Measurements from ENCODE around the gene DNM2. TPM values are rescaled to one million over a fixed set of nuclear protein-coding genes. Genes with fewer than 3 reads are reported as not detected.

The DNM2 gene
- total and polyA plus RNA-seq, 10 of the 15 experiments (the other 5 are each of a cell fraction or from before 2014, with no cell fraction given), result 1.2 to 146 (median 68.9) TPM

DNA sequence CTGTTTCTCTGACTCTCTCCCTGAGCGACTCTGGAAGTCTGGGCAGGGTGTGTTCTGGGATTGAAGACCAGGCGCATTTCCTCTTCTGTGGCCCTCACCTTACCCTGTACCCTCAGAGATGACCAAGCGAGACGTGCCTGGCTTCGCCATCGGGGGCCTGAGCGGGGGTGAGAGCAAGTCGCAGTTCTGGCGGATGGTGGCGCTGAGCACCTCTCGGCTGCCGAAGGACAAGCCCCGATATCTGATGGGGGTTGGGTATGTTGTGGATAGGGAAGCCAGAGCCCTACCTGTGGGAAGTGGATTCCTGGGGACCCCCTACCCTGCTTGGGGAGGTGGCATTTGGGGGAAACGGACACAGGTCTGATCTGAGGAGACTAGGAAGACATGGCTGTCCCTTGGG, 5.8 kb upstream of the DNM2 start (continued):
- no peak for TF ChIP-seq TBL1XR1 (IDR thresholded peaks at IDR 0.05; ENCODE audit: low read depth, low read length)
- TF ChIP-seq RBBP5 (conservative IDR thresholded peaks at IDR 0.05), result no peak
- no peak for TF ChIP-seq CEBPB (IDR thresholded peaks at IDR 0.05; ENCODE audit: borderline replicate concordance in 1 of 2, low read depth in 2 of 2, low read length in 2 of 2)

DNA sequence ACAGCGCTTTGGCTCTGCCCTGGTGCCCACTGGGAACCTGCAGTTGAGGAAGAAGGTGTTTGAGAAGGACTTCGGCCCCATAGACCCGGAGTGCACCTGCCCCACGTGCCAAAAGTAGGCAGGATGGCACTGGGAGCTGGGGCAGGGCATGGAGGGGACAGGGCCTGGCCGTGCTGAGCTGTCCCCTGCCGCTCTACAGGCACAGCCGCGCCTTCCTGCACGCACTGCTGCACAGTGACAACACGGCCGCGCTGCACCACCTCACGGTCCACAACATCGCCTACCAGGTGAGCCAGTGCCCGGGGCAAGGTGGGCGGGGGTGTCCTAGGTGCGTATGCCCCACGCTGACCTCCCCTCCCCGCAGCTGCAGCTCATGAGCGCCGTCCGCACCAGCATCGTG, 5.1 kb upstream of the DNM2 start:
- in situ Hi-C loops (cut with MboI), result no loop called here
- no peaks in the 10 kb centered on the region for H4K20me1 ChIP-seq (ENCODE audit: control insufficient read depth, insufficient read depth)
- H3K9me3 ChIP-seq (replicated peaks; ENCODE audit: control insufficient read depth, insufficient read depth, low read length), result no peaks in the 10 kb centered on the region
- intact Hi-C loops (cut with micrococcal nuclease; ENCODE audit: unreplicated experiment), result loop anchor here (10.0 kb wide), 1 partner anchor 382 kb away; no protein-coding TSS in a partner anchor
- H3K4me3 ChIP-seq, result no peak overlapping the region
- POLR2A ChIA-PET, result no interaction called here
- H2AFZ ChIP-seq (ENCODE audit: control insufficient read depth, low read depth, low read length), result no peak overlapping the region
- H3K79me2 ChIP-seq (ENCODE audit: control insufficient read depth, insufficient read depth, low read length), result no peaks in the 10 kb centered on the region
- H3K4me2 ChIP-seq (ENCODE audit: control insufficient read depth, insufficient read depth), result no peak overlapping the region
- 95% methylated on average over 21 of the region's 23 CpGs for WGBS (ENCODE audit: insufficient coverage, insufficient replicate concordance, low lambda C conversion rate, missing lambda C conversion rate)
- no peak for FAIRE-seq
- CTCF ChIA-PET, result no interaction called here
- H3K27me3 ChIP-seq (replicated peaks in 1 of 2; ENCODE audit: control insufficient read depth in 2 of 2, insufficient read depth in 2 of 2, low read length in 1 of 2), result no peaks in the 10 kb centered on the region
- no TSS peak for BruUV-seq (replicated peaks)
- no peak for DNase-seq (ENCODE audit: low read depth, low spot score)
- no peak overlapping the region for H3K27ac ChIP-seq (ENCODE audit: control insufficient read depth, insufficient read depth)
- H3K4me1 ChIP-seq (ENCODE audit: control insufficient read depth, insufficient read depth, low read length), result no peaks in the 10 kb centered on the region
- SMC1A ChIA-PET (ENCODE audit: uncharacterized antibody, unreplicated experiment), result no interaction called here
- no peak for ATAC-seq
- RAD21 ChIA-PET (ENCODE audit: unreplicated experiment), result no interaction called here
- H3K9ac ChIP-seq (ENCODE audit: control insufficient read depth, insufficient read depth, low read length), result no peak overlapping the region
- H3K36me3 ChIP-seq (ENCODE audit: control insufficient read depth in 2 of 2, insufficient read depth in 2 of 2, low read length in 1 of 2), result peaks cover 0 to 2% of the 10 kb centered on the region in 2 experiments; a peak in 1 of 4 replicates
- TF ChIP-seq PBX3 (IDR thresholded peaks at IDR 0.05; ENCODE audit: insufficient replicate concordance, low read depth, low read length) (no peak), SIN3A (IDR thresholded peaks at IDR 0.05; ENCODE audit: low read depth, low read length) (no peak), SREBF1 (IDR thresholded peaks at IDR 0.05; ENCODE audit: low read length) (no peak)
